Fibroblast of mammary gland (primary cell): ENCODE measurements around the gene RALGDS.

ENCODE experiments used
- DNase-seq: peaks from one replicate; pipeline ENCODE4 v3.0.0-alpha.2; 2010; ENCODE audit warnings: low read depth
- H3K4me3 ChIP-seq: 2 replicates; pipeline ENCODE4 v1.5.1; 2011; ENCODE audit warnings: low read depth, mild to moderate bottlenecking, low read length, moderate library complexity; ENCODE audit not compliant: control insufficient read depth
- CTCF ChIP-seq: conservative IDR thresholded peaks from 2 replicates; pipeline ENCODE4 v1.5.1; 2011; ENCODE audit warnings: low read depth, low read length, inconsistent platforms; ENCODE audit not compliant: control insufficient read depth, insufficient read depth

The RALGDS gene

GRCh38 chr9:133134388-133135145, 13.5 kb upstream of the RALGDS start:
- DNase-seq, result no peak
- TF ChIP-seq CTCF, result no peak
- no peak overlapping the region for H3K4me3 ChIP-seq

- DNase-seq, result peak; percentile 95
- no peak for TF ChIP-seq CTCF
- H3K4me3 ChIP-seq, result no peak overlapping the region
Measured at GRCh38 chr9:133133681-133134387, 12.8 kb upstream of the RALGDS start.

- TF ChIP-seq CTCF, result no peak
- no peak overlapping the region for H3K4me3 ChIP-seq
- no peak for DNase-seq
Measured at GRCh38 chr9:133132174-133132573, 11.1 kb upstream of the RALGDS start.

- no peak for TF ChIP-seq CTCF
- peak; percentile 55 for DNase-seq
- no peak overlapping the region for H3K4me3 ChIP-seq
Measured at GRCh38 chr9:133131506-133131905, 10.5 kb upstream of the RALGDS start.

GRCh38 chr9:133130685-133131244, 9.7 kb upstream of the RALGDS start:
- H3K4me3 ChIP-seq, result no peak overlapping the region
- TF ChIP-seq CTCF, result no peak
- no peak for DNase-seq

- TF ChIP-seq CTCF, result no peak
- no peak for DNase-seq
- H3K4me3 ChIP-seq, result no peak overlapping the region
Measured at GRCh38 chr9:133129001-133129795, 8.2 kb upstream of the RALGDS start.
